Vagina (tissue), 2 donors: ENCODE measurements around the gene CWF19L1. TPM values are rescaled to one million over a fixed set of nuclear protein-coding genes. Genes with fewer than 3 reads are reported as not detected.
A peak's percentile ranks its signal among the peaks of the same experiment; 100 is the strongest.

Source experiments
- DNase-seq, 2 donors: peaks; one replicate each; pipeline ENCODE4 v3.0.0-alpha.2; 2017; ENCODE audit errors: extremely low spot score in 2 of 2
- H3K27ac ChIP-seq: fragments of 200-600 bp; sonication (generic); one replicate; pipeline ENCODE4 v1.5.1; 2019
- H3K27me3 ChIP-seq: fragments of 200-600 bp; sonication (generic); one replicate; pipeline ENCODE4 v1.5.1; 2019
- H3K36me3 ChIP-seq, 2 donors: fragments of 200-600 bp; sonication (generic); one replicate each; pipeline ENCODE4 v1.5.1; 2017 to 2019
- H3K4me1 ChIP-seq: fragments of 200-600 bp; sonication (generic); one replicate; pipeline ENCODE4 v1.5.1; 2019
- H3K4me3 ChIP-seq, 2 donors: fragments of 200-600 bp; sonication (generic); 1 replicate in 1 of 2; 2 replicates in 1 of 2; pipeline ENCODE4 v1.5.1; 2016 to 2019
- H3K9me3 ChIP-seq: fragments of 200-600 bp; sonication (generic); one replicate; pipeline ENCODE4 v1.5.1; 2019
- CTCF ChIP-seq, 3 experiments: fragments of 450-650 bp in 2 of 3; fragments of 200-600 bp in 1 of 3; sonication (generic) in 1 of 3; IDR thresholded peaks; one replicate each; pipeline ENCODE4 v1.5.1; 2017 to 2019; ENCODE audit warnings: antibody characterized with exemption in 3 of 3, mild to moderate bottlenecking in 2 of 3, moderate library complexity in 2 of 3
- POLR2A ChIP-seq, 2 donors: fragments of 450-650 bp; IDR thresholded peaks; one replicate each; pipeline ENCODE4 v1.6.1; 2017; ENCODE audit warnings: antibody characterized with exemption in 2 of 2, mild to moderate bottlenecking in 2 of 2, moderate library complexity in 2 of 2
- POLR2AphosphoS5 ChIP-seq, 2 donors: sonication (generic); formaldehyde crosslinking; IDR thresholded peaks; one replicate each; pipeline ENCODE4 v1.9.0; 2017; ENCODE audit warnings: antibody characterized with exemption in 2 of 2, mild to moderate bottlenecking in 2 of 2, low read depth in 1 of 2; ENCODE audit not compliant: insufficient read depth in 1 of 2
- intact Hi-C: fragments of 100-400 bp; cut with DNase I; formaldehyde crosslinking; loops from one replicate; pipeline ENCODE4 v1.15.1; 2023
- total RNA-seq: library from RNA; depleted of rRNA; stranded (reverse); fragments of >200 nt; gene quantifications from one replicate; pipeline ENCODE4 v1.2.3, GENCODE V29; 2016

The CWF19L1 gene
- total RNA-seq: 13.3 TPM

GRCh38 chr10:100267239-100268104 lies at the start of gene CWF19L1:
Gene CWF19L1 (minus strand): TSS chr10:100267638. CDS start chr10:100267593, 45 bp downstream.
- no peak for DNase-seq
- intact Hi-C loops: no loop called here
- Histone ChIP-seq H3K4me1 (peaks cover 24% of the 10 kb centered on the region), H3K9me3 (no peaks in the 10 kb centered on the region), H3K36me3 (no peaks in the 10 kb centered on the region), H3K27ac (peak within 1 kb of the TSS; percentile 76), H3K27me3 (no peaks in the 10 kb centered on the region), H3K4me3 (peak within 1 kb of the TSS; percentile 93 to 98)
- TF ChIP-seq POLR2A (IDR thresholded peaks at IDR 0.05) (no peak), POLR2AphosphoS5 (IDR thresholded peaks at IDR 0.05; ENCODE audit: insufficient read depth in 1 of 2, low read depth in 1 of 2) (peak; percentile 80 to 99), CTCF (IDR thresholded peaks at IDR 0.05) (no peak)

- Histone ChIP-seq H3K27ac (no peak overlapping the region), H3K4me1 (no peaks in the 10 kb centered on the region), H3K27me3 (no peaks in the 10 kb centered on the region), H3K9me3 (no peaks in the 10 kb centered on the region), H3K36me3 (no peaks in the 10 kb centered on the region), H3K4me3 (no peak overlapping the region)
- intact Hi-C loops: no loop called here
- TF ChIP-seq POLR2A (IDR thresholded peaks at IDR 0.05) (no peak), CTCF (IDR thresholded peaks at IDR 0.05) (no peak), POLR2AphosphoS5 (IDR thresholded peaks at IDR 0.05; ENCODE audit: insufficient read depth in 1 of 2, low read depth in 1 of 2) (no peak)
- no peak for DNase-seq
These were observed 48.2 kb upstream of the CWF19L1 start for GRCh38 chr10:100315615-100316014.

GRCh38 chr10:100311298-100311697 lies 43.9 kb upstream of the CWF19L1 start:
- TF ChIP-seq POLR2AphosphoS5 (IDR thresholded peaks at IDR 0.05; ENCODE audit: insufficient read depth in 1 of 2, low read depth in 1 of 2) (no peak), POLR2A (IDR thresholded peaks at IDR 0.05) (no peak)
- Histone ChIP-seq H3K4me1 (no peaks in the 10 kb centered on the region), H3K36me3 (no peaks in the 10 kb centered on the region), H3K9me3 (no peaks in the 10 kb centered on the region), H3K27me3 (no peaks in the 10 kb centered on the region), H3K27ac (no peak overlapping the region), H3K4me3 (no peak overlapping the region)
- intact Hi-C loops: no loop called here
- no peak for DNase-seq

- H3K27ac ChIP-seq: no peak overlapping the region
- no peak for DNase-seq
- H3K27me3 ChIP-seq: no peaks in the 10 kb centered on the region
- no peak for TF ChIP-seq POLR2AphosphoS5 (IDR thresholded peaks at IDR 0.05; ENCODE audit: insufficient read depth in 1 of 2, low read depth in 1 of 2)
- H3K9me3 ChIP-seq: no peaks in the 10 kb centered on the region
- intact Hi-C loops: no loop called here
- H3K4me3 ChIP-seq: no peak overlapping the region
- H3K36me3 ChIP-seq: no peaks in the 10 kb centered on the region
- H3K4me1 ChIP-seq: no peaks in the 10 kb centered on the region
These were observed 40.2 kb upstream of the CWF19L1 start for GRCh38 chr10:100307684-100308083.

GRCh38 chr10:100306861-100307260 lies 39.4 kb upstream of the CWF19L1 start:
- no peaks in the 10 kb centered on the region for H3K27me3 ChIP-seq
- intact Hi-C loops: no loop called here

More at GRCh38 chr10:100306861-100307260, 39.4 kb upstream of the CWF19L1 start:
- Histone ChIP-seq H3K27ac (no peak overlapping the region), H3K9me3 (no peaks in the 10 kb centered on the region), H3K36me3 (no peaks in the 10 kb centered on the region), H3K4me1 (no peaks in the 10 kb centered on the region), H3K4me3 (no peak overlapping the region)
- DNase-seq: no peak
- TF ChIP-seq POLR2AphosphoS5 (IDR thresholded peaks at IDR 0.05; ENCODE audit: insufficient read depth in 1 of 2, low read depth in 1 of 2) (peak in 1 of 2 donors; percentile 12), CTCF (IDR thresholded peaks at IDR 0.05) (no peak)
